SU-DHL-6 (cell line): ENCODE results near the gene CERK.

Experiments
- H2AFZ ChIP-seq: fragments of 200-600 bp; sonication (generic); 2 replicates; pipeline ENCODE4 v1.6.1; 2014; ENCODE audit warnings: low read depth, mild to moderate bottlenecking, moderate library complexity, mixed read lengths, antibody characterized with exemption, low read length; ENCODE audit not compliant: severe bottlenecking
- H3F3A ChIP-seq: fragments of 200-600 bp; shearing (Covaris generic); 2 replicates; pipeline ENCODE4 v1.6.0; 2016; ENCODE audit warnings: antibody characterized with exemption, mild to moderate bottlenecking; ENCODE audit not compliant: insufficient read depth
- H3K27ac ChIP-seq: fragments of 200-600 bp; sonication (generic); 2 replicates; pipeline ENCODE4 v1.5.1; 2016; ENCODE audit warnings: low read depth, mild to moderate bottlenecking, low read length, moderate library complexity, mixed read lengths
- H3K27me3 ChIP-seq: fragments of 200-600 bp; sonication (generic), shearing (Covaris generic); 2 replicates; pipeline ENCODE4 v1.6.0; 2014; ENCODE audit warnings: mild to moderate bottlenecking, low read length
- H3K36me3 ChIP-seq: fragments of 200-600 bp; sonication (generic); 2 replicates; pipeline ENCODE4 v1.6.1; 2014; ENCODE audit warnings: mild to moderate bottlenecking, low read length, mixed read lengths
- H3K4me2 ChIP-seq: fragments of 300-600, 200-600 bp; shearing (Covaris generic), sonication (generic); 2 replicates; pipeline ENCODE4 v1.6.0; 2014; ENCODE audit warnings: low read length, low read depth, mild to moderate bottlenecking; ENCODE audit not compliant: poor library complexity, severe bottlenecking
- H3K4me3 ChIP-seq: fragments of 200-600 bp; sonication (generic); 2 replicates; pipeline ENCODE4 v1.5.1; 2014; ENCODE audit warnings: antibody characterized with exemption, low read length, mild to moderate bottlenecking, mixed read lengths; ENCODE audit not compliant: insufficient read depth, poor library complexity, severe bottlenecking
- H3K79me2 ChIP-seq: fragments of 200-600 bp; sonication (generic); 2 replicates; pipeline ENCODE4 v1.6.1; 2014; ENCODE audit warnings: mild to moderate bottlenecking, low read length, moderate library complexity; ENCODE audit not compliant: insufficient read depth
- H3K9ac ChIP-seq: fragments of 200-600 bp; sonication (generic); 2 replicates; pipeline ENCODE4 v1.7.0; 2014; ENCODE audit warnings: mild to moderate bottlenecking, low read length
- H3K9me2 ChIP-seq: fragments of 200-600 bp; sonication (generic); replicated peaks from 2 replicates; pipeline ENCODE4 v1.6.1; 2014; ENCODE audit warnings: low read length; ENCODE audit not compliant: insufficient read depth
- H3K9me3 ChIP-seq: fragments of 200-600 bp; sonication (generic); 2 replicates; pipeline ENCODE4 v1.6.1; 2014; ENCODE audit warnings: low read length, mixed read lengths; ENCODE audit not compliant: insufficient read depth
- H4K20me1 ChIP-seq: fragments of 200-600 bp; sonication (generic); 2 replicates; pipeline ENCODE4 v1.6.1; 2014; ENCODE audit warnings: low read depth, mild to moderate bottlenecking, antibody characterized with exemption, low read length, moderate library complexity, mixed read lengths
- EZH2phosphoT487 ChIP-seq: fragments of 200-600 bp; sonication (generic), shearing (Covaris generic); conservative IDR thresholded peaks from 2 replicates; pipeline ENCODE4 v1.6.1; 2018; ENCODE audit warnings: mild to moderate bottlenecking, antibody characterized with exemption, low read length, moderate library complexity, mixed read lengths
- TF ChIP-seq, protein P1 (sequence below): fragments of 200-600 bp; sonication (generic); IDR thresholded peaks from one replicate; pipeline ENCODE4 v1.5.1; 2017; ENCODE audit warnings: antibody characterized with exemption, mild to moderate bottlenecking, low read length, moderate library complexity; ENCODE audit not compliant: insufficient read depth, poor library complexity, severe bottlenecking

CERK gene

DNA sequence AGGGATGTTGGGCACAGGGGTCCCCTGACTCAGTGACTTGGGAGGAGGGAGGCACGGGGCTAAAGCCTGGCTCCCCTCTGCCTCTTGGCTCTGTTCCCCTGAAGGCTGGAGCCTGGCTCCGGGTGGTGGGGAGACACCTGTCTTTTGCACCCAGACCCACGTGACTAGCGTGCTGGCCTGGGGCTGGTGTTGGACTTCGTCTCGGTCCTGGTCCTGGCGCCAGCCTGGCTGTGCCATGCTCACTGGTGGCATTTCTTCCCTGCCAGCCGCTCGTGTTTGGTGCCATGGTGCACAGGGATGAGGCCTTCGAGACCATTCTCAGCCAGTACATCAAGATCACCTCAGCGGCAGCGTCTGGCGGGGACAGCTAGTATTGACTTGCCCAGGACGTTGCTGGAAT lies 61.2 kb downstream of the CERK start:
- Histone ChIP-seq H3K9me2 (no peaks in the 10 kb centered on the region), H3F3A (no peaks in the 10 kb centered on the region), H3K27ac (no peak overlapping the region), H3K9ac (no peak overlapping the region), H3K4me3 (no peak overlapping the region), H2AFZ (no peak overlapping the region), H4K20me1 (no peaks in the 10 kb centered on the region), H3K9me3 (no peaks in the 10 kb centered on the region), H3K36me3 (no peaks in the 10 kb centered on the region), H3K4me2 (no peak overlapping the region), H3K79me2 (no peaks in the 10 kb centered on the region), H3K27me3 (no peaks in the 10 kb centered on the region)
- TF ChIP-seq, protein P1, sequence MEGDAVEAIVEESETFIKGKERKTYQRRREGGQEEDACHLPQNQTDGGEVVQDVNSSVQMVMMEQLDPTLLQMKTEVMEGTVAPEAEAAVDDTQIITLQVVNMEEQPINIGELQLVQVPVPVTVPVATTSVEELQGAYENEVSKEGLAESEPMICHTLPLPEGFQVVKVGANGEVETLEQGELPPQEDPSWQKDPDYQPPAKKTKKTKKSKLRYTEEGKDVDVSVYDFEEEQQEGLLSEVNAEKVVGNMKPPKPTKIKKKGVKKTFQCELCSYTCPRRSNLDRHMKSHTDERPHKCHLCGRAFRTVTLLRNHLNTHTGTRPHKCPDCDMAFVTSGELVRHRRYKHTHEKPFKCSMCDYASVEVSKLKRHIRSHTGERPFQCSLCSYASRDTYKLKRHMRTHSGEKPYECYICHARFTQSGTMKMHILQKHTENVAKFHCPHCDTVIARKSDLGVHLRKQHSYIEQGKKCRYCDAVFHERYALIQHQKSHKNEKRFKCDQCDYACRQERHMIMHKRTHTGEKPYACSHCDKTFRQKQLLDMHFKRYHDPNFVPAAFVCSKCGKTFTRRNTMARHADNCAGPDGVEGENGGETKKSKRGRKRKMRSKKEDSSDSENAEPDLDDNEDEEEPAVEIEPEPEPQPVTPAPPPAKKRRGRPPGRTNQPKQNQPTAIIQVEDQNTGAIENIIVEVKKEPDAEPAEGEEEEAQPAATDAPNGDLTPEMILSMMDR: no peak
- TF ChIP-seq EZH2phosphoT487: no peak

DNA sequence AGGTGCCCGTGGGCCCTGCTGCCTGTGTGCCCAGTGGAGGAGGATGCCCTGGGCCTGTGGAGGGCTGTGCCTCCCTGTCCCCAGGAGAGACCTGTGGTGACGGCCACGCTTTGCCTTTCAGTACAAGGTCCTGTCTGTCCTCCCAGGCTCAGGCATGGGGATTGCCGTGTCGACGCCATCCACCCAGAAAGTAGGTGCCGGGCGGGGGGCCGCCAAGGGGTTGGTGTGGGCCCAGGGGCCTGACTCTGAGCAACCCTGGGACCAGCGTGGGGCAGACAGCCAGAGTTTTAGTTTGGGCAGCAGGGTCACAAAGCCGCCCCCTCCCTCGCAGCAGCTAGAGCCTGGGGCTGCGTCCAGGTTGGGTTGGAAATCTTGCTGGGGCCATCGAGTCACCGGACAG lies 61.6 kb downstream of the CERK start:
- H3K4me2 ChIP-seq: no peak overlapping the region
- H3K9me3 ChIP-seq: no peaks in the 10 kb centered on the region
- no peaks in the 10 kb centered on the region for H3F3A ChIP-seq
- H4K20me1 ChIP-seq: no peaks in the 10 kb centered on the region
- no peak overlapping the region for H2AFZ ChIP-seq
- H3K27me3 ChIP-seq: no peaks in the 10 kb centered on the region
- no peaks in the 10 kb centered on the region for H3K9me2 ChIP-seq
- H3K27ac ChIP-seq: no peak overlapping the region
- H3K36me3 ChIP-seq: no peaks in the 10 kb centered on the region
- H3K4me3 ChIP-seq: no peak overlapping the region
- no peak for TF ChIP-seq EZH2phosphoT487
- TF ChIP-seq, protein P1: no peak
- H3K79me2 ChIP-seq: no peaks in the 10 kb centered on the region
- no peak overlapping the region for H3K9ac ChIP-seq

DNA sequence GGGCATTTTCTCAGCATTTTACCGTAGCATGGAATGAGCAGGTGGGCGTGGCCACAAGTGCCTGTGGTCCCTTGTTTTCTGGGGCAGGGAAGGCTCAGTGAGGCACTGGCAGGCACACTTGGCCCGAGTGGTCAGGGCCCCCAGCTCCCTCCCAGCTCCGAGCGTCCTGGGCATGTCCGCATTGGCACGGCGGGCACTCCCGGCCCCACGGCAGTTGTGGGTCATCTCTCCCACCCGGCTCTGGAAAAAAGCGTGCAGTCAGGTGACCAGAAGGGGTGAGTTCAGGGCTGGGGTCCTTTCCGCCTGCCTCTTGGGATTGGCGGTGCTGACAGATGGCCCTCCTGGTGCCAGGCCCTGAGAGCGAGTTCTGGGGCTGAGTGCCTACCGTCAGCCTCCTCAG lies 62.1 kb downstream of the CERK start:
- Histone ChIP-seq H3K79me2 (no peaks in the 10 kb centered on the region), H2AFZ (no peak overlapping the region), H3K27me3 (no peaks in the 10 kb centered on the region), H3K9me2 (no peaks in the 10 kb centered on the region), H3K27ac (no peak overlapping the region), H3K9me3 (no peaks in the 10 kb centered on the region), H3K4me3 (no peak overlapping the region), H3K9ac (no peak overlapping the region), H4K20me1 (no peaks in the 10 kb centered on the region), H3K36me3 (no peaks in the 10 kb centered on the region), H3K4me2 (no peak overlapping the region), H3F3A (no peaks in the 10 kb centered on the region)
- no peak for TF ChIP-seq EZH2phosphoT487
- TF ChIP-seq, protein P1: no peak

DNA sequence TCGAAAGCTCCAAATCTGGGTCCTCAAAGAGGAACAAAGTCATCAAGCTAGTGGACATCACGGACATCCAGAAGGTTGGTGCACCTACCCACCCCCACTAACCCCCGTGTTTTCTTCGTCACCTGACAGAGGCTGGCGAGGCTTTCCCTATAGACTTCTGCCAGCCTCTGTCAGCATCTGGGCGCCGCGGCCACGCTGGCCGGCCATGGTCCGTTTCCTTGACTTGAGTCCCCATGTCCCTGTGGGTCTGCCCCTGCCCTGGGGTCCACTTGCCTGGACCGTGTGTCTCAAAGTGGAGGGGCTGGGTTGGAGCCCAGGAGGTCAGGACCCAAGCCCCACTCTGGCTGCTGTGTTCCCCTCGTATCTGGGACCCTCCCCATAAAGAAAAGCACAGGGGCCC lies 62.6 kb downstream of the CERK start:
- no peak overlapping the region for H3K4me3 ChIP-seq
- H3K79me2 ChIP-seq: no peaks in the 10 kb centered on the region
- no peaks in the 10 kb centered on the region for H3F3A ChIP-seq
- no peak overlapping the region for H2AFZ ChIP-seq
- no peaks in the 10 kb centered on the region for H3K27me3 ChIP-seq
- no peaks in the 10 kb centered on the region for H3K9me2 ChIP-seq
- no peak overlapping the region for H3K27ac ChIP-seq
- H3K4me2 ChIP-seq: no peak overlapping the region
- no peak for TF ChIP-seq EZH2phosphoT487
- TF ChIP-seq, protein P1: no peak
- no peaks in the 10 kb centered on the region for H3K36me3 ChIP-seq
- no peaks in the 10 kb centered on the region for H3K9me3 ChIP-seq
- H3K9ac ChIP-seq: no peak overlapping the region
- no peaks in the 10 kb centered on the region for H4K20me1 ChIP-seq
